Activated CD4-positive, alpha-beta T cell treated with anti-CD3 and anti-CD28 coated beads, Interleukin-2, amount 50 U/mL, for 48 hours (primary cell): Measurements from ENCODE around the gene CELSR1.
"Not testable (repeated sequence)": the region's sequence is repeated elsewhere in the genome, so short reads cannot be mapped to it uniquely, and the experiment has no call there.

Experiments used
- DNase-seq, 2 experiments: peaks; one replicate each; pipeline ENCODE4 v3.0.0-alpha.2; 2020

CELSR1 gene

DNA sequence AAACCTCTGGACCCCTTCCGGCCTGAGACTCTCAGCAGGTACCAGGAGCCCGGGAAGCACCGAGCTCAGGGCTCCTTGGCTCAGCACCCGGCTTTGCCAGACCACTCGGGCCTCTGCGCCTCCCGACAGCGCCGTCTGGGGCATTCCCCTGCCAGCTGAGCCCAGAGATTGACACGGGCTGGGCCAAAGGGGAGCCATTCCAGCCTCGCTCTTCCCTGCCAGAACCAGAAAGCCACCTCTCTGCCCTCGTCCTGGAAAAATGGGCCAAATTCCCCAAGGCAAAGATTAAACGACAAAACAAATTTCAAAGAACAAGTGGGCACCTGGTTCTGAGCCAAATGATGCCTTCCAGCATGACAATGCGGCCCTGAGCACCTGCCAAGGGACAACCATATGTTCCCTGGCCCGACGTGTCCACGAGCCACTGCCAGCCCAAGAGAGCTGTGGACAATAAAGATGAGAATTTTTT is 59.3 kb downstream of the CELSR1 start:
- no peak for DNase-seq

DNA sequence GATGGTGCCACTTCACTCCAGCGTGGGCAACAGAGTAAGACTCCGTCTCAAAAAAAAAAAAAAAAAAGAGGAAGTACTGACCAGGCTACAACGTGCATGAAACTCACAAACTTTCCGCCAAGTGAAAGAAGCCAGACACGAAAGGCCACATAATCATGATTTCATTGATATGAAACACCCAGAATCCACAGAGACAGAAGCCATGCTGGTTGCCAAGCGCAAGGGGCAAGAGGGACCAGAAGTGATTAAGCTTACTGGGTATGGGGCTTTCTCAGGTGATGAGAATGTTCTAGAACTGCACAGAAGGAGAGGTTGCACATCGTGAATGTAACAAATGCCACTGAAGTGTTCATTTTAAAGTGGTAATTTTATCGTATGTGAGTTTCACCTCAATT is 60.9 kb downstream of the CELSR1 start:
- DNase-seq, result no peak

DNA sequence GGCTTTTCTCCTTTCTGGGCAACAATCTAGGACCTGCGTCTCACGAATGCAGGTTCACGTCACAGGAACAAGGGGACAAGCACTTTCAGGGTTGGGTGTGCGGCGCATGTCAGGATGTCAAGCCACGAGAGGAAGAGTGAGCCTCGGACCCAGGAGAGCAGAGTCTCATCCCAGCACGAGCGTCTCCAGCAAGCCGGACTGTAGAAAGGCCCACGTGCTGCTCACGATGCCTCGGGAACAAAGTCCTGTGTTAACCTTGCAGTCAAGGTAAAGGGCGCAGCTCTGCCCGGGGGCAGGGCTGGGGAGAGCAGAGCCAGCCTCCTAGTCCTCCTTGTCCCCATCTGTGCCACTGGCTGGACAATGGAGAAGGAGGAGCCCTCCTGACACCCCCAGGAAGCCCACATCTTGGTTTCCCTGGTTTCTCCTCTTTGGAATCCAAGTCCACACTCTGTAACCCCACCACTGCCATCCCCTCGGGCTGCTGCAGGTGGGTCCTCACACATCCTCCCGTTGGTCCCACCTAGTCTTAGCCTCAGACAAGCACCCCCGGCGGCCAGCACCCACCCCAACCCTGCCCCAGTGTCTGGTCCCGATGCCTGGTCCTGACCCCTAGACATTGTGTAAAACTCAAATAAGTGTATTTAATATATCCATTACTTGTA is 63.4 kb downstream of the CELSR1 start:
- no peak for DNase-seq

DNA sequence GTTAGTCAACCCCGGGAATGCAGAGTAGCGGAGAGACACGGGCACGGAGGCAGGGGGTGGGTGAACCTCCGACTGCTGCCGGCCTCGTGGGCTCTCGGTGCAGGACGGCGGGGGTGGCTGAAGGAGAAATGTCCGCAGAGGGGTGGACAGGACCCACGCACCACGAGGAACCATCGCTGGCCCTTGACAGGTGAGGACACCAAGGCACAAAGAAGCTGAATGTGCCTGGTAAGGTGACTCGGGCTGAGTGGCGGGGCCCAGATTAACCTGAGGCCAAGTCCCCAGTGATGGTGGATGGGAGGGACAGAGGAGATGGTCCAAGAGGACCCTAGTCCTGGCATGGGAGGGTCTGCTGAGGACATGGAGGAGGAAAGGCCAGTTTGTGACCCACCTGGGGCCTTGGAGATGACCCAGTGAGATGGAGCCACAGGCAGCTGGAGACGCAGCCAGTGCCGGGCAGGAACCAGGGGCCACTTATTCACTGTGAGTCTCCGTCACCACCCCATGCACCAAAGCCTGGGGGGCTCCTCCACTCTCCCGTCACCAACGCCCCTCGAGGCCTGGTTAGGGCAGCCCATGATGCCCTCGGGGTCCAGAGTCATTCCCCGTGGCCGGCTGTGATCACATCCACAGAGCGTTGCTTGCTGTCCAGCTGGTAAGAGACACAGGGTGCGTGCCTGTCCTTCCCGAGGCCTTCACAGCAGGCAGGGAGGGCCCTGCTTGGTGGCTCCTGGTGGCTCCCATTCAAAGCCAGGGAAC is 64.2 kb downstream of the CELSR1 start:
- DNase-seq, result no peak

DNA sequence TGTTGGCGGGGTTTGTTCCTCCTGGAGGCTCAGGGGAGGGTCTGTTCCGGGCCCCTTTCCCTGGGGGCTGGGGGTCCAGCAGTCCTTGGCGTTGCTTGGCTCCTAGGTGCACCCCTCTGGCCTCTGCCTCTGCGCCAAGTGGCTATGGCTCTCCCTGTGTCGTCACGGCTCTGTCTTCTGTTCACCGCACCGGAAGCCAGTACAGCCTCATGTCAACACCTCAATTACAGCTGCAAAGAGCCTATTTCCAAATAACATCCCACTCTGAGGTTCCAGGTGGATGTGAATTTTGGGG is 64.8 kb downstream of the CELSR1 start:
- no peak for DNase-seq

DNA sequence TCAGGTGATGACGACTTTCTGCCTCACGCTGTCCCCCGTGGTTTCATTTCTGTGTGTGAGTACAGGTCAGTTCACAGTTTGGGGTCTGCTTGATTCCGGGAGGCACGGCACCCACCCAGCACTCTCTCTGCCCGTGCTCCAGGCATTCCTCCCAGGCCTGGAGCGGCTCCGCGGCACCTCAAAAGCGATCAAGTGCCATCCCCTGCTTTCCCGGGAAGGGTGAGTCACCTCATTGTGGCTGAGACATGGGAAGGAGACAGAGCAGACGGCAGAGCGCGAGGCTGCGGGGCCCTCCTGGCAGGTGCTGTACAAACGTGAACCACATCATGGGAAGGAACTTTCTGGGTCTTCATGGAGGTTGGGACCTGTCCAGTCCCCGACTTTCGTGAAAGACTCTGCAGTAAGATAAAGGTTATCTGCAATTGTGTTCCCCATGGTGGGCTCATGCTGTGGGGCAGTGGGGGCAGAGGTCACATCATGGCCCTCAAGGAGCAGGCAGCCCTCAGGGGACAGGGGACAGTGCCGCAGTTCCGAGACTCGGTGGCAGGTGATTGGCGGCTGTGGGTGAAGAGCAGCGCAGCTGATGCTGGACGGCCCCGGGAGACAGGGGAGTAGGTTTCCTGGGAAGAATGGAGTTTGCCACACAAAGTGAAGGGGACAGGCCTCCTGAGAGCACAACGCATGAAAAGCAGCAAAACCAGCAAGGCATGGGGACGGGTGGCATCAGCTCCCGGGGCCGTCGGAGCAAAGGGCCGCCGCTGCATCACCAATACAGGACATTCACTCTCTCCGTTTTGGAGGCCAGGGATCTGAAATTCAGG is 65.3 kb downstream of the CELSR1 start:
- no peak for DNase-seq

DNA sequence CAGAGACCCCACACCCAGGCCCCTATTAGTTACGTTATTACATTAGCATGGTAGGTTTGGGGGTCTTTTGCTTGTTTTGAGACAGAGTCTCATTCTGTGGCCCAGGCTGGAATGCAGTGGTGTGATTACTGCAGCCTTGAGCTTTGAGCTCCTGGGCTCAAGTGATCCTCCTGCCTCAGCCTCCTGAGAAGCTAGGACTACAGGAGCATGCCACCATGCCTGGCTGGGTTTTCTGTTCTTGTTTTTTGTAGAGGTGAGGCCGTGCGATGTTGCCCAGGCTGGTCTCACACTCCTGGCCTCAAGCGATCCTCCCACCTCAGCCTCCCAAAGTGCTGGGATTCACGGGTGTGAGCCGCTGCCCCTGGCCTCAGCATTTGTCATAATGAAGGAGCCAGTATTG is 66.1 kb downstream of the CELSR1 start:
- DNase-seq, result not testable (repeated sequence)

DNA sequence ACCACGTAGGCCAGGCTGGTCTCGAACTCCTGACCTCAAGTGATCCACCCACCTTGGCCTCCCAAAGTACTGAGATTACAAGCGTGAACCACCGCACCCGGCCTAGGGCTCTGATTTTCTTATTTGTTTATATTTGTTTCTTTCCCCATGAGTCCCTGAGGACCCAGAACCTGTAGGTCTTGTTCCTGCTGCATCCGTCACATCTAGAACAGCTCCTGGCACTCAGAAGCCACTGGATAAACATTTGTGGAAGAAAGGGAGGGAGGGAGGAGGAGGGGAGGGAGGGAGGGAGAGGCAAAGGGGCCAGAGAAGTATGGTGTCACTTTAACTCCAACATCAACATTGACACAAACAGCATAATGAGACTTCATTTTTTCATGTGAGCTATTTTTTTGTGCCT is 67.7 kb downstream of the CELSR1 start:
- DNase-seq, result no peak

DNA sequence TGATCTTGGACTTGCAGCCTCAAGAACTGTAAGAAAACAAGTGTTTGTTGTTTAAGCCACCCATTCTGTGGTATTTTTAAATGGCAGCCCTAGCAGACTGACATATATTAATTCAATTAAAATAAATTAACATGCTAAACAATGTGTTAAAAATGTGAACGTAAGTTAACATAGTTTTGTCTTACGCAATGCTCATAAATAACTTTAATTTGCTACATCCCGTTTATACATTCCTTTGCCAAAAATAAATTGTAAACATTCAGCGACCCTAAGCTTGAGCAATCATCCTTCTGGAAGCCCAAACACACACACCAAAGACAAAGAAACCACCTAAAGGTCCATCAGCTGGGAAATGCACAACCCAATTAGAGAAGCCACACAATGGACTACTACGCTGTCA is 70.4 kb downstream of the CELSR1 start:
- DNase-seq, result no peak

DNA sequence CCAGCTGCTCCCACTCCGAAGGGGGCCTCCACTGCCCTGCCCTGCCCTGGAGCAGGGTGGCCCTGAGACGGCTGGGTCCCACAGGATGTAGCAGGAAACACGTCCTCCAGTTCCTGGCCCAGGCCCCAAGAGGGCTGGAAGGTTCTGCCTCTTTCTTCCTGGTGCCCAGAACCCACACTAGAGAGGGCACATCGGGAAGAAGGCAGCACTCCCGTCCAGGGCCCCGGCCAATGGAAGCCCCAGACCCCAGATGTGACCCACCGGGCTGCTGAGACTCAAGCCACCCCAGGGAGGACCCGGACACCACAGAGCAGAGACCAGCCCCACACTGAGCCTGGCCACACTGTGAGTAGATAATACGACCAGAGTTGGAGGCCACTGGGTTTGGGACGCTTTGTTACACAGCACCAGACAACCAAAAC is 71.2 kb downstream of the CELSR1 start:
- no peak for DNase-seq

DNA sequence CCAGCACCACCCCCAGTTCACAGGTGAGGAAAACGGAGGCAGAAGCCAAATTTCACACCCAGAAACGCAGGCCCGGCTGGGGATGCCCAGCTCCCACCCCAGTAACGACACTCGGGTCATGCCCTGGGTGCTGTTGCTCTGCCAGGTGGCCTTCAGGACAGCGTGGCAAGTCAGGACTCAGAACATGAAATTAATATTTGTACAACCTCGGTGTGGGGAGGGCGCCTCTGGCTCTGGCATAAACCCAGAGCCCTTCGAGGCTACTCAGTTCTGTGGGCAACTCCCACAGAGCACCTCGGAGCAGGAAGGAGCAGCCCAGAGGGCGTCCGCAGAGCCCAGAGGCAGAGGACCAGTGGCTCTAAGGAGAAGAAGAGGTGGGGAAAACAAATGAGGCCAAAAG is 71.6 kb downstream of the CELSR1 start:
- no peak for DNase-seq

DNA sequence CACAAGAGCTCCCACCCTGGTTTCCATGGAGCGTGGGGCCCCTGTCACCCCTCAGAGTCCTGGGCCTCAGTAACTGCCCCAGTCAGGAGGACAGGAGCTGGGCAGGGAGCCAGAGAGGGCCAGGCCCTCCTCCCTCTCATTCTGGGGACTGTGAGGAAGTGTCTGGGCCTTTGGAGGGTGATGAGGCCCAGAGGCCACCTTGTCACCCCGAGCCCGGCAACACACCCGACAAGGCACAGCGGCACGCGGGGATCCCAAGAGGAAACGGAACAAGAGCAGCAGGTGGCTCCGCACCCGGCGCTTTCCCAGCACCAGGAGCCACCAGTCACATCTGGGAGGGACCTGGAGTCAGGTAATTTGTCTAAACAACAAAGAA is 72.1 kb downstream of the CELSR1 start:
- no peak for DNase-seq

DNA sequence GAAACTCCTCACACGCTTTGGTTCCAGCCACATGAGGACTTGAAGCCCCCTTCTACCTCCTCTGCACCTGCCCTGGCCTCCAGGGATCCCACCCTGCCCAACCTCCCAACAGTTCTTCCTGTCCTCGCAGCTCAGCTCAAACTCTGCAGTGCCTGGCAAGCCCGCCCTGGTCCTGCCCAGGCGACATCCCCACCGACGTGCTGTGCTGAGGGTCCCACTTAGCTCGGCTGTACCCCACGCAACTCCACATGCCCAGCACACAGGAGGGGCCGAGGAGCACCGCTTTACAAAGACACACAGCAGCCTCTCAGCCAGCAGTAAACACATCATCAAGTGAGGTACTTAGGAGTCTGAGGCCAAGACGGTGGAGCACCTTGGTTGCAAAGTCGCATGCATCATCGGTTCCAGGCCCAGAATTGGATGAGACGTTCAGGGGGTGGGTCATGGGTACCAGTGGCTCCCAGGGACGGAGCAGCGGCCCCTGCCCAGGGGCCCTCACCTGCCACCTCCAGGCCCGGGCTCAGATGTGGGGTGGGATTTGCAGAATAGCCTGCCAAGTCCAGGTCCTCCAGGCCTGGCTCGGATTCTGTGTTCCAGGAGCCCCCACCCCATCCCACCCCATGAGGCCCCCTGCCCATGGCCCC is 72.6 kb downstream of the CELSR1 start:
- DNase-seq, result no peak

DNA sequence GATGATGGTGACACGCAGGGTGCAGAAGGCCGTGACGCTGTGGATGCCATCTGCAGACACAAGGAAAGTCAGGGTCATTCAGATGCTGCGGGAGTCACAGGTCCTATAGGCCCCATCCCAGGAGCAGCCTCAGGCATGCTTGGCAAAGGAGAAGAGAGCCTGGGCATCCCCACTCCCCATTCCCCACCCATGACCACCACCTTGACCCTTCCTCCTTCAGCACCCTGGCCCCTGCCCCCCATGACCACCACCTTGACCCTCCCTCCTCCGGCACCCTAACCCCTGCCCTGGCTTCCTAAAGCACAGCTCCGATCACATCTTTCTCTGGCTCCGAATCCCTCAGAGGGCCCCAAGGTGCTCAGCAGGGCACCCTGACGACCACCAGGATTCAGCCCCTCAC is 73.1 kb downstream of the CELSR1 start:
- DNase-seq, result no peak

DNA sequence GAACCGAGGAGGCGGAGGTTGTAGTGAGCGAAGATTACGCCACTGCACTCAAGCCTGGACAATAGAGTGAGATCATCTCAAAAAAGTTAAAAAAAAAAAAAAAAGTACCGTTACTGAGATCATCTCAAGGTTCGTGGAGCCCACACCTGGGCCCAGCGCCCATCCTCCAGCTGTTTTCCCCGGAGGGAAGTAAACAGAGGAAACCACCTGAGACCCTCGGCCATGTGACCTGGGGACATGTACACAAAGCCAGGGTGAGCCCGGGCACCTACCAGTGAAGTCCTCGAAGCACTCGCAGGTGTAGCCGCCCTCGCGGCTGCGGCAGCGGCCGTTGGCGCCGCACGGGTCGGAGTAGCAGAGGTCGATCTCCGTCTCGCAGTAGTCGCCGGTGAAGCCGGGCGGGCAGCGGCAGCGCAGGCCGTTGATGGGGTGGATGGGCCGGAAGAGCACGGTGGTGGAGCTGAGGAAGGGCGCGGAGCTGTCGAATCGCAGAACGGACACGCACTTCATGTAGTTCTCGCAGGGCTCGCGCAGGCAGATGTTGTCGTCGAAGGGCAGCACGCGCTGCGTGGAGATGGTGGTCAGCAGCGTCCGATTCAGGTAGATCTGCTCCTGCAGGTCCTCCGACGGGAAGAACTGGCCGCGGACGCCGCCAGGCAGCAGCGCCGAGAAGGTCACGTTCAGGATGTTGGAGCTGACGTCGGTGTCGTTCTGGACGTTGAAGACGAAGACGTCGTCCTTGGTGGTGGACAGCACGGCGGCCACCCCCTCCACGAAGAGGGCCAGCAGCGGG is 73.8 kb downstream of the CELSR1 start:
- DNase-seq, result no peak

DNA sequence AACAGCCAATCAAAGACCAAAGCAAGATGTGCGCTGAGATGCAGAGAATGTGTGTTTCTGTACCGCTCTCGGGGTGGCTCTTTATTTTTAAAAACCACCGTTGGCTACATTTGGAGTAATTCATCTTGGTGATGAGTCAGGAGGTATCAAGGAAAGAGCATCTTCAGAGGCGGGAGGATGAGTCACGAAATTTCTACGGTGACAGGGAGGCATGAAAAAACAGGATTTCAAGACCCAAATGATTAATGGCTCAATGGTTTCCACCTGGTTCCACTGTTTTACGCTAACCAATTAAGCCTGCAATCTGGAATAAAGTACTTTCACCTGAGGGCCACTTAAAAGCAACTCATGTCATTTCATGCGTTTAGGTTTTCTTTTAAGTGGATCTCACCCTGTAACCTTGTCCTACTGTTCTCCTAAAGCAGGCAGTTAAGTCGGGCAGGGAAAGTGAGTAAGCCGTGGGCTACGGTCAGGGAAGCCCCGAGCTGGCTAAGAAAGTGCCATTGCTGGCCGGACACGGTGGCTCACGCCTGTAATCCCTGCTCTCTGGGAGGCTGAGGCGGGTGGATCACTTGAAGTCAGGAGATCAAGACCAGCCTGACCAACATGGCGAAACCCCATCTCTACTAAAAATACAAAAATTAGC is 74.6 kb downstream of the CELSR1 start:
- no peak for DNase-seq

DNA sequence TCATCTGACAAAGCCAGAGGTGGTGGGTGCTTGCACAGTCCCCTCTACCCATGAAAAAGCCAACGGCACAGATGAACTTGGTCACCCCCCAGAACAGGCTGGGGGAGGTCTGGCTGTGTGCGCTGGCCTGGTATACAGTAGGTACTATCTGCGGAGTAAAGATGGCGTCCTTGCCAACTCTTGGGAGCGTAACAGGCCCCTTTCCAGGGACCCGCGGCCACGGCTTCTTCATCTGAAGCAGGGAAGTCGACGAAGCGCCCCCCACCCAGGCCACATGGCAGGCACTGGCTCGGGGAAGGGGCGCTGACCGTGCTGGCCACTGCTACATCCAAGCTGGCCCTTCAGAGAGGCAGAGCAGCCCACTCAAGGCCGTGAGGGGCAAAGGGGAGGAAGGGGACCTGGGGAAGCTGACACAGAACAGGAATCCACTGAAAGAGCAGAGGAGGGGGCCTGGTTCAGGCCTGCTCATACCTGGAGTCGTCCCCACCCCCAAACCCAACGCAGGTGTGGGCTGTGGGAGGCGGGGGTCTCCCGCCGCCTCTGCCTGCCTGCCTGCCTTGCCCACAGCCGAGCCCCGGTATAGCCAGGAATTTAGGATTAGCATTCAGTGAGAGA is 75.7 kb downstream of the CELSR1 start:
- no peak for DNase-seq

DNA sequence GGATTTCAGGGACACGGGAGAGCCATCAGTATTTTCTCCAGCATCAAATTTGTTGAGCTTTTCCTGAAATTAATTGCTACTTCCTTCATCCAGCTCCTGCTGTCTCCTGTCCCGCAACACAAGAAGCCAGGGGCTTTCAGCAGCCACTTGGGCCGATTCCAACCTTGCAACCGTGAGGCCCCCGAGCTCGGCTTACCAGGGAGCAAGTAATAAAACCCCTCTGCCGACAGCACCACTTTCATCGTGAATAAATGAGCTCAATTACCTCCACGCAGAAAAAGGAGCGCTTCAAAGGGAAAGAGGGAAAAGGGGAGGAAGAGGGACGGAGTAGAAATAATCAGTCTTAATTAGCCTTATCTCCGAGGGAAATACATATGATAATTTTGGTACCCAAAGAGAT is 76.6 kb downstream of the CELSR1 start:
- no peak for DNase-seq

DNA sequence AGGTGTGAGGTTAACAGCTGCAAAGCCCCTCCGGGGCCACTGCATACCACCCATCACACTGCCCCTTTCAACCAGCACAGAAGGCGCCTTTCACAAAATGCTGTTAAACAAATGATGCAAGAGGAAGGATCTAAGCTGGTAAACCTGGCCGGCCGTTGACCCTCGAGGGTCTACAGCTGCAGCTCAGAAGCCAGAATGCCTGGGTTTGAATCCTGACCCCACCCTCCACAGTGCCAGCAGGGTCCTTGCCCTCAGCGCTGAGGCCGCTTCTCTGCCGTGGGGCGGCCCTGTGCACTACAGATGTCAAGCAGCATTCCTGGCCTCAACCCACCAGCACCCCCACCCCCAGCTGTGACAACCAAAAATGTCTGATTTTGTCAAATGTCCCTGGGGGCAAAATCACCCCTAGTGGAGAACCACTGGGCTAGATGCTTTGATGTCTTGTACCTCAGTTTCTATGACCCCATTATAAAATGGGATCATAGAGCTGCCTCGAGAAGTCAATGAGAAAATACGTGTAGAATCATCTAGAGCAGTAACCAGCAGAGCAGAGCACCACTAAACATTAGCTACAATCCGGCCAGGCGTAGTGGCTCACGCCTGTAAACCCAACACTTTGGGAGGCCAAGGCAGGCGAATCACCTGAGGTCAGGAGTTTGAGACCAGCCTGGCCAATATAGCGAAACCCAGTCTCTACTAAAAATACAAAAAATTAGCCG is 77.9 kb downstream of the CELSR1 start:
- DNase-seq, result no peak

DNA sequence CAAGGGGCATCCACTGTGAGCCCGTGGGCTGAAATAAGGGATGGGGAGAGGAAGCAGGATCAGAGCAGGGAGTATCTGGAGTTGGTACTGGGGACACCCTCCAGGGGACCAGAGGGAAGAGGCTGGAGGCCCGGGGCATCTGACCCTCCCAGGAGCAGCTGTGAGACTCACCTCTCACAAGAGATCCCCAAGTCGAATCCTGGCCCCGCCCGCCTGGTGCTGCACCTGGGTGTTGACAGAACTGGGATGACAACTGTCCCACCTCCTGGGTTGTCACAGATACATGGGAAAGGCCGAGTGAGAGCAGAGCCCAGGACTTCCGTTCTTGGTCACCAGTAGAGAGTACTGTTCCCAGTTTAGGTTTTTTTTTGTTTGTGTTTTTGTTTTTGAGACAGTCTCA is 78.9 kb downstream of the CELSR1 start:
- DNase-seq, result no peak
